BE2C (cell line): ENCODE measurements around the gene TBC1D22A.

Experiments used
- DNase-seq: peaks from one replicate; pipeline ENCODE4 v3.0.0-alpha.2; 2020
- H3K27me3 ChIP-seq: fragments of 250-450 bp; sonication (Bioruptor Pico); 2 replicates; pipeline ENCODE4 v1.5.1; 2020; ENCODE audit warnings: mild to moderate bottlenecking
- H3K36me3 ChIP-seq: fragments of 250-450 bp; sonication (Bioruptor Pico); 2 replicates; pipeline ENCODE4 v1.5.1; 2020; ENCODE audit warnings: mild to moderate bottlenecking
- H3K4me1 ChIP-seq: fragments of 250-450 bp; sonication (Bioruptor Pico); 2 replicates; pipeline ENCODE4 v1.5.1; 2020
- H3K4me3 ChIP-seq: 2 replicates; pipeline ENCODE4 v1.5.1; 2011; ENCODE audit warnings: low read depth, low read length
- H3K9me3 ChIP-seq: fragments of 250-450 bp; sonication (Bioruptor Pico); 2 replicates; pipeline ENCODE4 v1.5.1; 2020
- CTCF ChIP-seq: IDR thresholded peaks from 2 replicates; pipeline ENCODE4 v1.5.1; 2012; ENCODE audit warnings: mild to moderate bottlenecking, low read depth, low read length

Gene TBC1D22A

DNA sequence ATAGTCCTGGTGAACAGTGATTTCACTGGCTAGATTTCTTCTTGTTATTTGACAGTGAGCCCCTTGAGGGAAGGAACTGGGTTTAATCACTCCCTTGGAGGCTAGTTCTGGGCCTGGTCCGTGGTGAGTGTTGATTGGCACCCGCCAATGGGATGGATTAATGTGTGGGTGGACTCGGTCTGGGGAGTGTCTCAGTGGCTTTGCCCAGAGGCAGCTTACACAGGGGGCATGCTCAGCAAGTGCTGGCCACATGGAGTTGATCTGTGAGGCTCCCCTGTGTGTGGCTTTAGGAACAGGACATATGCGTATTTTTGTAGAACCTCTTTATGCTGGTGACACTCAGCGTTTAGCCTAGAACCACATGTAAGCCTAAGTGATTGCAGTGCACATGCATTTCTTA lies 106.9 kb downstream of the TBC1D22A start:
- Histone ChIP-seq H3K9me3 (no peaks in the 10 kb centered on the region), H3K4me1 (no peaks in the 10 kb centered on the region)

DNA sequence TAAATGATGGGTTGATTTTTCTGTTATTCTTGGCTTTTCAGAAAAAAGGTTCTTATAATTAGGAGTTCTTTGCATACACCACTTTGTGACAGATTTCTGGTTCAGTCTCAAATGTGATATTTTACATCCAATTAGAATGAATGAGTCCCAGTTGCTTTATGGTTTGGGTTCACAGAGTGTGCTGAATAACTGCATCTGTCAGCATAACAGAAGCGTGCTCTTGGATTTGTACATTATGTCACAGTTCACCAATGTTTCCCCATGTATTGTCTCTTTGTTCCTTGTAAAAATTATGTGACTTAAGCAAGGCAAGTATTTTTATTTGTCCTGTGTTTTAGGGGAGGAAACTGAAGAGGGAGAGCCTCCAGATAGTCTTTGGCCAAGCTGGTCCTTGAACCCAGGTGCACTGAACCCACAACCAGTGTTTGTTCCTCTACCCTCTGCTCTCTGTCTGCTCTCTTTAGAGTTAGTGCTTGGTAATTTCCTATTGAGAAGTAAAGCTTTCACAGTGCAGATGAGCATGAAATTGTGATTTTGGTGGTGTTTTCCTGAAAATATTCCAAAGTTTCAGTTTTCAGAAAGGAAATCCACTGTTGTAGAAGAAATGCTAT lies 107.5 kb downstream of the TBC1D22A start:
- Histone ChIP-seq H3K27me3 (no peaks in the 10 kb centered on the region), H3K4me1 (no peaks in the 10 kb centered on the region), H3K4me3 (no peak overlapping the region), H3K36me3 (no peaks in the 10 kb centered on the region; the same call in 1 of the 2 replicates), H3K9me3 (no peaks in the 10 kb centered on the region)
- DNase-seq = no peak
- TF ChIP-seq CTCF = no peak

More for the DNA sequence above, 106.9 kb downstream of the TBC1D22A start:
- DNase-seq = no peak
- TF ChIP-seq CTCF = no peak
- no peak overlapping the region for H3K4me3 ChIP-seq
- H3K27me3 ChIP-seq = no peaks in the 10 kb centered on the region
- H3K36me3 ChIP-seq = no peaks in the 10 kb centered on the region; the same call in 1 of the 2 replicates

GRCh38 chr22:46871826-46872225 lies 109.4 kb downstream of the TBC1D22A start:
- no peaks in the 10 kb centered on the region for H3K9me3 ChIP-seq
- H3K4me3 ChIP-seq = no peak overlapping the region
- TF ChIP-seq CTCF = no peak
- H3K27me3 ChIP-seq = no peaks in the 10 kb centered on the region
- H3K36me3 ChIP-seq = no peaks in the 10 kb centered on the region; the same call in 1 of the 2 replicates
- no peaks in the 10 kb centered on the region for H3K4me1 ChIP-seq
- no peak for DNase-seq

DNA sequence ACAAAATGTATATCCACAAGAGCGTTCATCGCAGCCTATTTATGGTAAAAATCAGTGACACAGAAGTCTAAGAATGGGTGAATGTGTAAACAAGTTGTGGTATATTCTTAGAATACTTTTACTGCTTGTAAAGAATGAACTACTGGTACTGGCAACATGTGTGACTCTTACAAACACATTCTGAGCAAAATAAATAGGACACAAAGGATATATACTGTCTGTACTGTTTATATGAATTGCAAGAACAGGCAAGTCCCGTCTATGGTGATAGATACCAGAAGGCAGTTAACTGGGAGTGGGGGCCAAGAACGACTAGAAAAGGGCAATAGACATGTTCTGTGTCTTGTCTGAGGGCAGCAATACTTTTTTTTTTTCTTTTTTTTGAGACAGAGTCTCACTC lies 112.6 kb downstream of the TBC1D22A start:
- TF ChIP-seq CTCF = no peak
- Histone ChIP-seq H3K4me1 (no peaks in the 10 kb centered on the region), H3K4me3 (no peak overlapping the region), H3K9me3 (no peaks in the 10 kb centered on the region), H3K36me3 (no peaks in the 10 kb centered on the region; the same call in 1 of the 2 replicates), H3K27me3 (no peaks in the 10 kb centered on the region)
- DNase-seq = no peak

DNA sequence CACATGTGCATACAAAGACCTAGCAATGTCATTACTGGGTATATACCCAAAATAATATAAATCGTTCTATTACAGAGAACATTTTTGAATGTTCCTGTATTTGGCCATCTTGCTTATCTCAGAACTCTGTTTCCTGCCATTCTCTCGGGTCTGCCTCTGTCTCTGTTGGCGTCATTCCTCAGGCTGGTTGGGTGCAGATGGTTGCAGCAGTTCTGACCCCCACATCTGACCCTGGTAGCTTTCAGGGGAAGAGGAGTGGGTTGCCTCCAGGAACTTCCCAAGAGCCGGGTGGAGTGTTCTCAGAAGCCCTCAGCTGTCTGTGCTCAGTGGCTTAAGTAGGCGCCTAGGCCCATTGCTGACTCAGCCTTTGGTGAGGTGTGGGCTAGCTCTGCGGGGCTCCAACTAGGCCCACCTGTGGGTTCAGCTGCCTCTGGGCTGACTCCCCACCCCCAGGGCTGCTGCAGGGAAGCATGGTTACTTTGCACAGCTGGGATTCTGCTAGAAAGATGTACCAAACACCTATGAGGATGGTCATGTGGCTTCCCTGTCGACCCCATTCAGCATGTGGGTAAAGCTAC lies 114.0 kb downstream of the TBC1D22A start:
- H3K27me3 ChIP-seq = no peaks in the 10 kb centered on the region
- no peak overlapping the region for H3K4me3 ChIP-seq
- DNase-seq = no peak
- no peaks in the 10 kb centered on the region; the same call in 1 of the 2 replicates for H3K36me3 ChIP-seq
- H3K4me1 ChIP-seq = no peaks in the 10 kb centered on the region
- no peak for TF ChIP-seq CTCF
- no peaks in the 10 kb centered on the region for H3K9me3 ChIP-seq

- Histone ChIP-seq H3K4me1 (no peaks in the 10 kb centered on the region; the same call in 1 of the 2 replicates), H3K9me3 (no peaks in the 10 kb centered on the region), H3K27me3 (no peaks in the 10 kb centered on the region), H3K36me3 (no peaks in the 10 kb centered on the region; the same call in 1 of the 2 replicates), H3K4me3 (no peak overlapping the region)
- DNase-seq = no peak
- no peak for TF ChIP-seq CTCF
Observed at GRCh38 chr22:46878191-46878948, 115.9 kb downstream of the TBC1D22A start.
